ENCODE results near the gene CTSO.

GRCh38 chr4:155878611-155879010, 75.1 kb downstream of the CTSO start:
- no peak for TF ChIP-seq CTCF (conservative IDR thresholded peaks at IDR 0.05)
- TF ChIP-seq ZFX (IDR thresholded peaks at IDR 0.05), result no peak
